ENCODE results near the gene SYNGAP1.

SYNGAP1 gene

GRCh38 chr6:33492093-33492492 is 72.2 kb downstream of the SYNGAP1 start:
- TF ChIP-seq CTCF (IDR thresholded peaks at IDR 0.05; ENCODE audit: control insufficient read depth, extremely low read depth, insufficient read depth) = no peak
- no peak for DNase-seq (ENCODE audit: low read depth)
- H3K4me3 ChIP-seq (ENCODE audit: low read depth, low read length) = no peak overlapping the region

GRCh38 chr6:33497157-33497556 is 77.3 kb downstream of the SYNGAP1 start:
- no peak overlapping the region for H3K4me3 ChIP-seq (ENCODE audit: low read depth, low read length)
- no peak for DNase-seq (ENCODE audit: low read depth)
- no peak for TF ChIP-seq CTCF (IDR thresholded peaks at IDR 0.05; ENCODE audit: control insufficient read depth, extremely low read depth, insufficient read depth)

- no peak for TF ChIP-seq CTCF (IDR thresholded peaks at IDR 0.05; ENCODE audit: control insufficient read depth, extremely low read depth, insufficient read depth)
- H3K4me3 ChIP-seq (ENCODE audit: low read depth, low read length) = no peak overlapping the region
Observed at GRCh38 chr6:33502486-33502885, 82.6 kb downstream of the SYNGAP1 start.

GRCh38 chr6:33504486-33504885 is 84.6 kb downstream of the SYNGAP1 start:
- no peak for TF ChIP-seq CTCF (IDR thresholded peaks at IDR 0.05; ENCODE audit: control insufficient read depth, extremely low read depth, insufficient read depth)
- H3K4me3 ChIP-seq (ENCODE audit: low read depth, low read length) = no peak overlapping the region
- no peak for DNase-seq (ENCODE audit: low read depth)

More at GRCh38 chr6:33502486-33502885, 82.6 kb downstream of the SYNGAP1 start:
- no peak for DNase-seq (ENCODE audit: low read depth)

Measured in LNCaP clone FGC (cell line).